ENCODE results near the gene SMYD3.
"Not testable (repeated sequence)": the region's sequence is repeated elsewhere in the genome, so short reads cannot be mapped to it uniquely, and the experiment has no call there.

Gene SMYD3

DNA sequence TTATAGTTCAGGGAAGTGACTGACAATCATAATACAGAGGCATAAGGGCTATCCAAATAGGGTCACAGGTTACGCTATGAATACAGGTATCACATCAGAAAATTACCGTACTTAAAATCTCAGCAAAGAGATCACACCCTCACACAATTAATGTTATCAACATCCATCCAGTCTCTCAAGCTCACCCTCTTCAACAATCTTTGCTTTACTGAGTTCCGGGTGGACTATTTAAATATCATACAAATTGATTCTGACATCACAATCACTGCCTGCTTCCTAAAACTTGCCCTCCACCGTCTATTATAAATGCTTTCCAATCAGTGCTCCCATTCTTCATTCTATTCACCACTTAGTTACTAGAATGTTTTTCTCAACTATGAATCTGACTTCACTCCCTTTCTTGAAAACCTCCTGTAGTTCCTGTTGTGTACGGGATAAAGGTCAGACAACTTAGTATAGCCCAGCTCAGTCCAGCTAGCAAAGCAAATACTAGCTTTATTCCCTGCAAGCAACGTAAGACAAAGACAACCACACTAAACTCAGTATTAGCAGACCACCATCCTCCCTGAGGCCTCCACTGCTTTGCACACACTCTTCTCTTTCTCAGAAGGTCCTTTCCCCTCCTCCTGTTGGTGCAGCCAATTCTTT is 398.7 kb downstream of the SMYD3 start:
- no peak for DNase-seq (ENCODE audit: low read depth in 2 of 2)

GRCh38 chr1:246107516-246108277 is 399.4 kb downstream of the SMYD3 start:
- peak in 1 of 2 experiments; percentile 4 for DNase-seq (ENCODE audit: low read depth in 2 of 2)

DNA sequence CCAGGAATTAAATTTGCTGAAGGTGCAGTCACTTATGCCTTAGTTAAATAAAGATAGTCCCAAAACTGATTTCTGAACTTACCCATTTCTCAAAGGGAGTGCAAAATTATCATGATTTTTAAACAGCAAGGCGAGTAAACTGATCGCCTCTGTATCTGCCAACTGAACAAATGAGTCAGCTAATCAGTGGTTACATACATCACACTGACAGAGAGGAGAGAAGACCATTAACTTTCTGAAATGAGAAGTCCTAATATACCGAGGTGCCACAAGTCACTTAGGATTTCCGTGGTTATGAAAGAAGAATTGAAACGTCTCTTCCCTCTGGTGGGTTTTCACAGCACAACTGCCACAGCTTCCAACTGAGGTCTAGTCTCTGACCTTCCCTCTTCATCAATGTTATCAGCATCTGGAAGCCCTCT is 400.7 kb downstream of the SMYD3 start:
- no peak for DNase-seq (ENCODE audit: low read depth in 2 of 2)

DNA sequence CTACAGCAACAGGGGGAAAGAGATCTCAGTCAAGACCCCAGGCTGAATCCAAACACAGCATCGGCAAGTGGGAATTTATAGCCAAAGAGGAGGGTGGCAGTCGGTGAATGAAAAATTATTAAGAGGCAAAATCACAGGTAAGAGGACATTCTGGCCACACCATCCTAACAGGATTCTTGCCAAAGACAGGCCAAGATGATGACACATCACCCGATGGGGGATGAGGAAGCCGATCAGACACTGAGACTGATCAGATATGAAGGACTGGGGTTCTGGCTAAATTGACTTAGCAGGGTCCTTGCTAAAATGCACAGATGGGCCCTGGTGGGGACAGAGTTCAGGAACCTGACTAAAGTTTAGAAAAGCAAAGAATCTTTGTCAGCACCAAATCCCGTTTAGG is 402.2 kb downstream of the SMYD3 start:
- no peak for DNase-seq (ENCODE audit: low read depth in 2 of 2)

- no peak for DNase-seq (ENCODE audit: low read depth in 2 of 2)
Measured at GRCh38 chr1:246099570-246099969, 407.5 kb downstream of the SMYD3 start.

GRCh38 chr1:246096356-246096755 is 410.7 kb downstream of the SMYD3 start:
- DNase-seq (ENCODE audit: low read depth in 2 of 2): no peak

DNA sequence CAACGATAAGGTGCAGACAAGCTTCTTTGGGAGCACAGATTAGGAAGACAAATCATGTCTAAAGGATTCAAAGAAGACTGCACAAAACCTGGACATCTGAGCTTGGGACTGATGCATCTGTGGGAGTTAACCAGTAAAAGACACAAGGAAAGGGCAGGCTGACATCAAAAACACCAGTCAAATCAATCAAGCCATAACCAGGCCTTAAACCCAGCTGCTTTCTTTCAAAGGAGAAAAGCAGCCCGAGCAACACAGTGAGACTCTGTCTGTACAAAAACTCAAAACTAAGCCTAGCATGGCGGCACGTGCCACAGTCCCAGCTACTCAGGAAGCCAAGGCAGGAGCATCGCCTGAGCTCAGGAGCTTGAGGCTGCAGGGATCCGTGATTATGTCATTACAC is 411.6 kb downstream of the SMYD3 start:
- no peak for DNase-seq (ENCODE audit: low read depth in 2 of 2)

DNA sequence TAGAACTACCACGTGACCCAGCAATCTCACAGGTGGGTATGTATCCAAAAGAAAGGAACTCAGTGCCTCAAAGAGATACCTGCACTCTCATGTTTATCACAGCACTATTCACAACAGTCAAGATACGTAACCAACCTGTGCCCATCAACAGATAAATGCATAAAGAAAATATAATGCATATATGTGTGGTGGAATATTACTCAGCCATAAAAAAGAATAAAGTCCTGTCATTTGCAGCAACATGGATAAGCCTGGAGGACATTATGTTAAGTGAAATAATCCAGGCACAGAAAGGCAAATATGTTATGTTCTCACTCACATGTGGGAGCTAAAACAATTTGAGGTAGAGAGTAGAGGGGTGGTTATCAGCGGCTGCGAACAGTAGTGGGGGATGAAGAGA is 413.8 kb downstream of the SMYD3 start:
- DNase-seq (ENCODE audit: low read depth in 2 of 2): no peak

- no peak for DNase-seq (ENCODE audit: low read depth in 2 of 2)
Measured at GRCh38 chr1:246092136-246092535, 414.9 kb downstream of the SMYD3 start.

DNA sequence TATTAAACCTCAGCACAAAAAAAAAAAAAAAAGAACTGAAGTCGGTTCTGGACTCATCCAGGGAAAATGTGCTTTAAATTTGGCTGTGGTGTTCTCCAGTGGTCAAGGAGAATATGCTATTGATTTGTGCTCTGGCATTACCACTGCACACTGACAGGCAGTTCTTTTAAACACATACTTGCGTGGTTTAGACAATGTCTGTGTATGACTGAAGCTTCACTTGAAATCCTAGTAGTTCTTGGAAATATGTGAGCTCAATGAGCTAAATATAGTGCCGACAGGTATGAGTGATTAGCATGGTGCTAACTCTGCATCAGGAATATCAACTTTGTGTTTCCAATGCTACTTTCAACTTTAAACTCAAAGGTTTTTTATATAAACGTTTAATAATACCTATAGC is 415.6 kb downstream of the SMYD3 start:
- DNase-seq (ENCODE audit: low read depth in 2 of 2): peak; percentile 37 to 42

GRCh38 chr1:246086191-246086590 is 420.9 kb downstream of the SMYD3 start:
- no peak for DNase-seq (ENCODE audit: low read depth in 2 of 2)

DNA sequence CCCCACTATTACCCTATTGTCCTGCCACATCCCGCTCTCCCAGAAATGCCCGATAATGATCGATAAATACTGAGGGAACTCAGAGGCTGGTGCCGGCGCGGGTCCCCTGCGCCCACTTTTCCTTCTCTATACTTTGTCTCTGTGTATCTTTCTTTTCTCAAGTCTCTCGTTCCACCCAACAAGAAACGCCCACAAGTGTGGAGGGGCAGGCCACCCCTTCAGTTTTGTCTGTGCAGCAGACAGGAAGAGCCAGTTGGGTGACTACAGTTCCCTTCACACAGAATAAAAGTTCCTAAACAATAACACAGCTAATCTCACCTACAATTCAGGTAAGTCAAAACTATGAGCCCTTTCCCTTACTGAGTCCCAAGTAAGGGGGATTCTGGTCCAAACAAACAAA is 423.7 kb downstream of the SMYD3 start:
- no peak for DNase-seq (ENCODE audit: low read depth in 2 of 2)

- DNase-seq (ENCODE audit: low read depth in 2 of 2): no peak
Measured at GRCh38 chr1:246081856-246082668, 425.0 kb downstream of the SMYD3 start.

- DNase-seq (ENCODE audit: low read depth in 2 of 2): no peak
Measured at GRCh38 chr1:246081138-246081702, 425.9 kb downstream of the SMYD3 start.

GRCh38 chr1:246080031-246080430 is 427.0 kb downstream of the SMYD3 start:
- no peak for DNase-seq (ENCODE audit: low read depth in 2 of 2)

GRCh38 chr1:246078888-246079252 is 428.2 kb downstream of the SMYD3 start:
- DNase-seq (ENCODE audit: low read depth in 2 of 2): no peak

DNA sequence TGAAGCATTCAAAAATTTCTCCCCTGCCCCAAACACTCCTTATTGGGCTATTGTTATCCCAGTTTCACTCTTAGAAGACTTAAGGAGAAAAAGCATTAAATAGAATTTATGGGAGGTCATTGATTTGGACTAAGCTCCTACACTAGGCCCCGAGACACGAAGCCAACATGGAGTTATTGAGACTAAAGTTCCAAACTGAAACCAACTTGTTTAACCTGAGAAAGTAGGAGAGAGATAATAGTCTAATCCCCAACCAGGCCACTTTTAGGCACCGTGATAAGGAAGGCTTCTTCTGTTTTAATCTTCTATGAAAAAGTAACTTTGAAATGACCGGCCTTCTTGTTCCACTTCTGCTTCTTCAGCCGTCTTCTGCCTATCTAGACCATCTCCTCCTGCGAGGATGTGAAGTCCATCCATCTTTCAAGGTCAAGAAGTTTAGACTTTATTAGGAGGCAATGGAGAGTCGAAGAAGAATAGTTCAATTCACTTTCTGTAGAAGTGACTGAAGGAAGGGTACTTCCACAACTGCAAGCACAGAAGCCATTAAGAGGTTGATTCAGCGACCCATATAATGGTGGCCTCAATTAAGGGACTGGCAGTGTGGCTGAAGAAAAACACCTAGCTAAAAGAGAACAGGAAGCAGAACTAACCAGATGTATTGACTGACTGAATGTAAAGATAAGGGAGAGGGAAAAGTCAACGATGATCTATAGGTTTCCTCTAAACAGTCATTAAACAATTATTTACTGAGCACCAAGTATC is 428.8 kb downstream of the SMYD3 start:
- DNase-seq (ENCODE audit: low read depth in 2 of 2): no peak

DNA sequence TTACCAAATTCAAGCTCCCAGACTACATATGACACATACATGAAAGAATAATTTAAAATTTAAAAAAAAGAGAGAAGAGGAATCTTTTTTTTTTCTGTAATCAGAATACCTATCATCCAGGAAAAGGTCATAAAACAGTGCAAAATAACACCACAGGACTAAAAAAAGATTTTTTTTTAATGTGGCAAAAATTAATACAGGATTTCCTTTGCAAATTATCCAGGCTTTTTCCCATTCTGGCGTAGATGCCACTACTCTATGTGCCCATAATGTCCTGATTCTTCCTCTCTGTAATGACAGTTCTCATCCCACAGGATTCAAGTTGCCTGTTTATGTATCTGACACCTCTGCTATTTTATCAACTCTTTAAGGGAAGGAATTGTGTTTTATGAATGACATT is 429.6 kb downstream of the SMYD3 start:
- DNase-seq (ENCODE audit: low read depth in 2 of 2): no peak

DNA sequence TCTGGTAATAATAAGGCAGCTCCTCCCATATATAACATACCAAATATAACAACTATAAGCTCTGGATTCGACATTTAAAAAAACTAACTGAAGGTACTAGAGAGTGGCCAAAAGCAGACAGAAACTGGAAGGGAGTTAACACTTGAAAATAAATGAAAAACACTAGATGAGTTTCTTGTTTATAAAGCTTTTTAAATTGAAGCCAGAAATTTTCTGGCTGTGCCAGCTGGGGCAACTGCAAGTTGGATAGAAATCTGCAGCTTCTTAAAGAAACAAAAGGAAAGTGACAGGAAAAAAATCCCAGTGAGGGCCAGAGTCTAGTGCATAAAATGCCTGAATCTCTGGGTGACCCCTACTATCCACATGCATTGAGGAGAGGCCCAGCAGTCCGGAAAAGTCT is 432.7 kb downstream of the SMYD3 start:
- DNase-seq (ENCODE audit: low read depth in 2 of 2): no peak

- DNase-seq (ENCODE audit: low read depth in 2 of 2): no peak
Measured at GRCh38 chr1:246072456-246072955, 434.6 kb downstream of the SMYD3 start.

- not testable (repeated sequence) for DNase-seq (ENCODE audit: low read depth in 2 of 2)
Measured at GRCh38 chr1:246071981-246072380, 435.1 kb downstream of the SMYD3 start.
